Renal cortex interstitium (tissue), 11 donors: ENCODE data around the gene ARMC9. TPM values are rescaled to one million over a fixed set of nuclear protein-coding genes. Genes with fewer than 3 reads are reported as not detected.

ENCODE experiments used
- DNase-seq, 11 donors: peaks; one replicate each; pipeline ENCODE4 v3.0.0-alpha.2; 2013; ENCODE audit warnings: low read depth in 9 of 11, low spot score in 4 of 11; ENCODE audit errors: extremely low read depth in 1 of 11
- polyA plus RNA-seq, 3 donors: library from polyadenylated mRNA; unstranded; fragments of 120-200 nt; gene quantifications; one replicate each; pipeline ENCODE4 v1.2.1, GENCODE V29; 2013; ENCODE audit not compliant: insufficient read length in 3 of 3

Gene ARMC9
- polyA plus RNA-seq, 3 donors = 27.0 to 30.2 (median 29.1) TPM

DNA sequence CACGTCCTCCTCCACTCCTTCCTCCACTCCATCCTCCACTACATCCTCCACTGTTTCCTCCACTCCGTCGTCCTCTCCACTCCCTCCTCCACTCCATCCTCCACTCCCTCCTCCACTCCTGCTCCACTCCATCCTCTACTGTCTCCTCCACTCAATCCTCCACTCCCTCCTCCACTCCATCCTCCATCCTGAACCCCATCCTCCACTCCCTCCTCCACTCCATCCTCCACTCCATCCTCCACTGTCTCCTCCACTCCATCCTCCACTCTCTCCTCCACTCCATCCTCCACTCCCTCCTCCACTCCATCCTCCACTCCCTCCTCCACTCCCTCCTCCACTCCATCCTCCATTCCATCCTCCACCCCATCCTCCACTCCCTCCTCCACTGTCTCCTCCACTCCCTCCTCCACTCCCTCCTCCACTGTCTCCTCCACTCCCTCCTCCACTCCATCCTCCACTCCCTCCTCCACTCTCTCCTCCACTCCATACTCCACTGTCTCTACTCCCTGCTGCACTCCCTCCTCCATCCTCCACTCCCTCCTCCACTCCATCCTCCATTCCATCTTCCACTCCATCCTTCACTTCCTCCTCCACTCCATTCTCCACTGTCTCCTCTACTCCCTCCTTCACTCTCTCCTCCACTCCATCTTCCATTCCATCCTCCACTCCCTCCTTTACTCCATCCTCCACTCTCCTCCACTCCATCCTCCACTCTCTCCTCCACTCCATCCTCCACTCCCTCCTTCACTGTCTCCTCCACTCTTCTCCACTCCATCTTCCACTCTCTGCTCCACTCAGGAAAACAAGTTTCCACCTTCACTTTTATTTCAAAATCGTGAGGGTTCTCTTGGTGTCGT, 182.8 kb downstream of the ARMC9 start:
- no peak for DNase-seq

- DNase-seq = no peak
Measured at GRCh38 chr2:231382116-231382515, 183.7 kb downstream of the ARMC9 start.

DNA sequence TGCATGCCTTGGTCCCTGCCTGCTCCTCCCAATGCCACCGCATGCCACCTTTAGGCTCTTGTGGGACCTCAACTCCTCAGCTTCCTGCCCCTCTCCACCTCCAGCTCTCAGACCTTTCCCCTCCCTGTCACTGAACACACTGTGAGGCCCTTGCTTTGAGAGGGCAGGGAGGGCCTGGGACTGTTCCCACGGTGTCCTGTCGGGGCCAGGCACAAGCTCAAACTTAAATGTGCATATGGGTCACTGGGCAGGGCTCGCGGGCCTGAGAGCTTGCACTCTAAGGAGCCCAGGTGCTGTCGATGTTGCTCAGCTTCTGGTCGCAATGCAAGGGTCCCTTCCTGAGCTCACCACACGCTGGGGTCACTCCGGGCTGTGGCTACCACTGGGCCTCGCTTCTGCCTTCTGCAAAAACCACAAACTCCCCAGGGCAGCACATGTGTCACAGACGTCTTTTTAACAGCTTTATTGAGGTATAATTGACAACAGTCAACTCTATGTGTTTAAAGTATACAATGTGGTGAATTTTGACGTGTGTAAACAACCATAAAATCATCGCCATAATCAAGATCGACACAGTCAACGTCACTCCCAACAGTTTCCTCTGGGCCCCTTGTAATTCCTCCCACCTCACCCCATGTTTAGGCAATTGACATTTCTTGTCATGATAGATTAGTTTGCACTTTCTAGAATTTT, 185.1 kb downstream of the ARMC9 start:
- DNase-seq = no peak

DNA sequence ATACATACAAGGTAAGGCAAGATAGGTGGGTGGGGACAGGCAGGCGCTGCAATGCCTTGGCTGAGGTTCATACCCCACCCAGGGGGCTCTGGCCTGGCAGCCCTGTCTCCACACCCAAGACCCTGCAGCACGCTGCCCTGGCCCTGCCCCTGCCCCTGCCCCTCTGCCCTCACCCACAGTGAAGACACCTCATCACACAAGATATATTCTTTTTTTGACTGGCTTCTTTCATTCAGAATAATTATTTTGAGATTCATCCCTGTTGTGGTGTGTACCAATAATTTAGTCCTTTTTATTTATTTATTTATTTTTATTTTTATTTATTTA, 185.6 kb downstream of the ARMC9 start:
- DNase-seq = no peak

DNA sequence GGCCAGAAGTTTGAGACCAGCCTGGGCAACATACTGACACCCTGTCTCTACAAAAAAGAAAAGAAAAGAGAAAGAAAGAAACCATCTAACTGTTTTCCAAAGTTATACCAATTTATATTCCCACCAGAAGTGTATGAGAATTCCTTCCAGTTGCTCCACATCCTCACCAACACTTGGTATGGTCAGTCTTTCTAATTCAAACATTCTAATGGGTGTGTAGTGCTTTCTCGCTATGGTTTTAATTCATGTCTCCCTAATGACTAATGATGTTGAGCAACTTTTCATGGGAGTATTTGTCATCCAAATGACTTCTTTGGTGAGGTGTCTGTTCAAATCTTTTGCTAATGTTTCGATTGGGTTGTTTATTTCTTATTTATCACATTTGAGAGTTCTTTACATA, 186.5 kb downstream of the ARMC9 start:
- DNase-seq = no peak

DNA sequence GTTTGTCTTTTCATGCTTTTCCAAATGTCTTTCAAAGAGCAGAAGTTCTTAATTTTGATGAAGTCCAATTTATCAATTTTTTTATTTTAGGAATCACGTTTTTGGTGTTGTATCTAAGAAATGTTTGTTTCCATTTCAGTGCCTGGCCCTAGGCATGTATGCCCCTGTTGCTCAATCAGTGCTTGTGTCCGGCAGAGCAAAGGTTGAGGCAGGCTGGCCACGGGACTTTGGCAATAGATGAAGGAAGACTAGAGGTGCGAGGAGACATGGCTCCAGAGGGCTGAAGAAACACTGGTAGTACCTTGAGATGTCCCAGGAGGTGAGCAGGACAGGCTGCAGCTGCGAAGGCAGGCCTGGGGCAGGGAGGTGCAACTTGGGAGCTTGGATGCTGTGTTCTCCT, 187.0 kb downstream of the ARMC9 start:
- no peak for DNase-seq

DNA sequence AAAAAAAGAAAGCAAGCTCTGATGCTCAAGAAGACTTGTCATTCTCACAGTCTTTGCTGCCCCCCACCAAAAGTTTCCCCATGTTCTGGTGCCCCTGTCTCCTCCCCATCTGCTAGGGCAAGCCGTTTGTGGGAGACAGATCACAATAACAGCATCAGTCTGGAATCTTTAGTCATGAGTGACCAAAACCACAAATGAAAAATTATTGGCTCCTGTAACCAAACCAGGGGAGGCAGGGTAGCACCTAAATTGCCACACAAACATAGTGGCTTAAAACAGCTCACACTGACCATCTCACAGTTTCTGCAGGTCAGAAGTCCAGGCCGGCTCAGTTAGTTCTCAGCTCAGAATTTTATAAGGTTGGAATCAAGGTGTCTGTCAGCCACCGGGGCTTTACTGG, 188.0 kb downstream of the ARMC9 start:
- DNase-seq = no peak

GRCh38 chr2:231387904-231388724, 189.7 kb downstream of the ARMC9 start:
- no peak for DNase-seq

- DNase-seq = no peak
Measured at GRCh38 chr2:231388725-231389346, 190.4 kb downstream of the ARMC9 start.

- no peak for DNase-seq
Measured at GRCh38 chr2:231390667-231391066, 192.2 kb downstream of the ARMC9 start.

- DNase-seq = no peak
Measured at GRCh38 chr2:231391981-231392380, 193.6 kb downstream of the ARMC9 start.

- DNase-seq = no peak
Measured at GRCh38 chr2:231392431-231393148, 194.2 kb downstream of the ARMC9 start.

GRCh38 chr2:231393149-231394131, 195.0 kb downstream of the ARMC9 start:
- no peak for DNase-seq

DNA sequence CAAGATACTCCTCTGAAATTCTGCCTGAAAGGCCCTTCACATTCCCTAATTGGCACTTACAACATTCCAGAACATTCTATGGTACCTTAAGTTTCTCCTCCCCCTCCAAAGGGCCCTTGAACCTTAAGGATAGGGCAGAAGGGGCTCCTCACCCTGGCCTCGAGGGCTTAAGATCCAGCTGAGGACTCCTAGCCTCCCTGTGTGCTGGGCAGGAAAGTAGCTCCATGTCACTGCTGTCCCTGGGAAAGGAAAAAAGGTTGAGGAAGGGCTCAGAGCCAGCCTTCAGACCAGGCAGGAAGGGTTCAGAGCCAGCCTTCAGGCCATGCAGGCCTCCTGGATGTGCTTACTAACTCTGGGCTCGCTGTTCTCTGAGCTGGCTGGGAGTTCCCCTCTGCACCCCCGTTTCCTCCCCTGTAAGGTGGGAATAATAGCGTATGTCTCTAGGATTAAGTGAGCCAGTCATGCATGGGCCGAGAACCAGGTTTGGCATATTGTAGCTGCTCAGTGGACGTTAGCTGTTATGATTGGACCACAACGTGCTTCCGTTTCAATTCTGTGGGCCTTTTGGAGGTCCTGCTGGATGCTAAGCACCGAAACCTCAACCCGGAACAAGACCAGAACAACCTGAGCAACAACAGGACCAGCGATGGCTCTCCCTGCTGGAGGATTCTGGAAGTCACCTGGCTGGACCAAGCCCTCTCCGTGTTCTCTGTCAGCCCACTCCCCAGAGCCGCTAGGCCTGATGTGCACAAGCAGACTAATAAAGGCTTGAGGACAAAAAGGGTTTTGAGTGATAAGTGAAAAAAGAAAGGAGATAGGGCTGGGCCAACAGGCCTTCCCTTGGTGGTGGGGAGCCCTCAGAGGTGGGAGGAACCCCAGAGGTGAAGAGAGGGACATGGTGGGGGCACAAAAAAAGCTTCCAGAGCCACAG, 196.0 kb downstream of the ARMC9 start:
- DNase-seq = no peak

GRCh38 chr2:231395188-231396057, 197.0 kb downstream of the ARMC9 start, which contains the start of gene B3GNT7:
Gene B3GNT7 (plus strand): TSS chr2:231395710. CDS start chr2:231395804, 94 bp downstream.
- DNase-seq = no peak
